Calu3 (cell line): ENCODE data around the gene LCMT2. TPM values are rescaled to one million over a fixed set of nuclear protein-coding genes. Genes with fewer than 3 reads are reported as not detected.

Source experiments
- BruUV-seq: library from RNA; stranded (reverse); fragments of 400-500 nt; replicated peaks from 2 replicates; lab custom pipeline; 2021; lab: Mats Ljungman, UMichigan
- CTCF ChIA-PET: fragments of 300-600 bp; sonication (Branson Sonifier 250); formaldehyde crosslinking; loops from one replicate; lab custom pipeline; 2022; ENCODE audit warnings: antibody characterized with exemption; lab: Charles Lee
- DNase-seq: peaks from one replicate; pipeline ENCODE4 v3.0.0; 2022
- H3K27ac Mint-ChIP-seq: one replicate; pipeline ENCODE4 v1.8.0; 2022; ENCODE audit warnings: mixed read lengths; ENCODE audit not compliant: unreplicated experiment
- H3K27me3 Mint-ChIP-seq: one replicate; pipeline ENCODE4 v1.8.0; 2022; ENCODE audit warnings: mixed read lengths; ENCODE audit not compliant: unreplicated experiment
- H3K36me3 Mint-ChIP-seq: one replicate; pipeline ENCODE4 v1.8.0; 2022; ENCODE audit warnings: mild to moderate bottlenecking, moderate library complexity, mixed read lengths; ENCODE audit not compliant: insufficient read depth, unreplicated experiment
- H3K4me1 Mint-ChIP-seq: one replicate; pipeline ENCODE4 v1.8.0; 2022; ENCODE audit warnings: mild to moderate bottlenecking, low read depth, mixed read lengths; ENCODE audit not compliant: unreplicated experiment
- H3K4me3 Mint-ChIP-seq: one replicate; pipeline ENCODE4 v1.8.0; 2022; ENCODE audit warnings: mild to moderate bottlenecking, low read depth, moderate library complexity, mixed read lengths; ENCODE audit not compliant: unreplicated experiment
- H3K9me3 Mint-ChIP-seq: one replicate; pipeline ENCODE4 v1.8.0; 2022; ENCODE audit warnings: low read depth, mixed read lengths; ENCODE audit not compliant: unreplicated experiment
- intact Hi-C: fragments of 100-400 bp; cut with micrococcal nuclease; formaldehyde crosslinking; loops from one replicate; pipeline ENCODE4 v1.10.0; 2022; ENCODE audit not compliant: unreplicated experiment
- total RNA-seq: library from RNA; stranded (reverse); gene quantifications from 2 replicates; pipeline ENCODE4 v1.2.3, GENCODE V29; 2022
- TF ChIP-seq, protein P1 (sequence below): fragments of 200-600 bp; IDR thresholded peaks from one replicate; pipeline ENCODE4 v1.8.0; 2022; ENCODE audit warnings: antibody characterized with exemption; ENCODE audit not compliant: unreplicated experiment

The LCMT2 gene
- total RNA-seq, 1 experiment from 2014 or later: 5.1 TPM

- CTCF ChIA-PET: no interaction called here
- no peak overlapping the region for H3K27ac Mint-ChIP-seq
- H3K4me1 Mint-ChIP-seq: no peaks in the 10 kb centered on the region
Measured at GRCh38 chr15:43329217-43329959, 985 bp downstream of the LCMT2 start.

DNA sequence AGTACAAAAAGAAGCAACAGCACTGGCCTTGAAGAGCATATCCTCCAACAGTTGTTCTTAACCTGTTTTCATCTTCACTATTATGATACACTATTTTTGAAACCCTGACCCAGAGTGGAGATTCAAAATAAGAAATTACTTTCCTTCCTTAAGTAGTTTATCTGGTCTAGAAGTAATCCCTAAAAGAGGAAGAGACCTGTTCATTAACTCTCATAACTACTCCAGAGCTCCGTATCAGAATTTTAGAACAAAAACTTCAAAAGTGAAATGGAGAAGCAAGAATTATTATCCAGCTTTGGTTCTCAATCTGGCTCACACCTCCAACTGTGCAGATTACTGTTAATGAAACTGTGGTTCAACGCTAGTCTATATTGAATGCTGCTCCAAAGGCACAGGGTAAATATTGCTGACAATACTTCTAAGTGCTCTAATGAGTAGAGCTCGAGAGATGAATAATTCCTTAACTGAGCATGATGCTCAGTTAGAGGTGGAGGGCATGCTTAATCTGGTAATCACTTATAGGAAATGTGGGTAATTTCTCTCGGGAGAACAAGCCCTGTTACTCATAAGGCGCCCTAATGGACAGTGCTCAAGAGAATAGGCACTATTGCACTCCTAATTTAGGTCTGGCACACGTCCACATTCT, 5.2 kb downstream of the LCMT2 start:
- CTCF ChIA-PET: no interaction called here
- H3K4me3 Mint-ChIP-seq: no peak overlapping the region
- intact Hi-C loops: no loop called here
- TF ChIP-seq, protein P1, sequence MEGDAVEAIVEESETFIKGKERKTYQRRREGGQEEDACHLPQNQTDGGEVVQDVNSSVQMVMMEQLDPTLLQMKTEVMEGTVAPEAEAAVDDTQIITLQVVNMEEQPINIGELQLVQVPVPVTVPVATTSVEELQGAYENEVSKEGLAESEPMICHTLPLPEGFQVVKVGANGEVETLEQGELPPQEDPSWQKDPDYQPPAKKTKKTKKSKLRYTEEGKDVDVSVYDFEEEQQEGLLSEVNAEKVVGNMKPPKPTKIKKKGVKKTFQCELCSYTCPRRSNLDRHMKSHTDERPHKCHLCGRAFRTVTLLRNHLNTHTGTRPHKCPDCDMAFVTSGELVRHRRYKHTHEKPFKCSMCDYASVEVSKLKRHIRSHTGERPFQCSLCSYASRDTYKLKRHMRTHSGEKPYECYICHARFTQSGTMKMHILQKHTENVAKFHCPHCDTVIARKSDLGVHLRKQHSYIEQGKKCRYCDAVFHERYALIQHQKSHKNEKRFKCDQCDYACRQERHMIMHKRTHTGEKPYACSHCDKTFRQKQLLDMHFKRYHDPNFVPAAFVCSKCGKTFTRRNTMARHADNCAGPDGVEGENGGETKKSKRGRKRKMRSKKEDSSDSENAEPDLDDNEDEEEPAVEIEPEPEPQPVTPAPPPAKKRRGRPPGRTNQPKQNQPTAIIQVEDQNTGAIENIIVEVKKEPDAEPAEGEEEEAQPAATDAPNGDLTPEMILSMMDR: no peak
- peaks cover 19% of the 10 kb centered on the region for H3K27me3 Mint-ChIP-seq
- H3K4me1 Mint-ChIP-seq: no peaks in the 10 kb centered on the region
- no TSS peak for BruUV-seq
- peaks cover 10% of the 10 kb centered on the region for H3K36me3 Mint-ChIP-seq
- DNase-seq: no peak
- no peak overlapping the region for H3K27ac Mint-ChIP-seq
- H3K9me3 Mint-ChIP-seq: no peaks in the 10 kb centered on the region

More at GRCh38 chr15:43329217-43329959, 985 bp downstream of the LCMT2 start:
- H3K9me3 Mint-ChIP-seq: no peaks in the 10 kb centered on the region
- H3K36me3 Mint-ChIP-seq: peaks cover 19% of the 10 kb centered on the region
- TF ChIP-seq, protein P1: no peak
- H3K4me3 Mint-ChIP-seq: peak overlapping the region; percentile 75
- DNase-seq: no peak
- TSS peak; percentile 48 for BruUV-seq
- intact Hi-C loops: no loop called here
- no peaks in the 10 kb centered on the region for H3K27me3 Mint-ChIP-seq

- CTCF ChIA-PET: interaction anchor here (0.7 kb wide), 1 partner anchor 13 kb away, joined by 3 read pairs; no protein-coding TSS in a partner anchor
- Mint-ChIP-seq H3K4me1 (peaks cover 4% of the 10 kb centered on the region), H3K4me3 (no peak overlapping the region), H3K27me3 (peaks cover 19% of the 10 kb centered on the region), H3K9me3 (no peaks in the 10 kb centered on the region), H3K27ac (no peak overlapping the region), H3K36me3 (no peaks in the 10 kb centered on the region)
- no peak for DNase-seq
- TF ChIP-seq, protein P1: no peak
- no TSS peak for BruUV-seq
- intact Hi-C loops: no loop called here
Measured at GRCh38 chr15:43318990-43319771, 11.2 kb downstream of the LCMT2 start.

- DNase-seq: no peak
- CTCF ChIA-PET: no interaction called here
- Mint-ChIP-seq H3K36me3 (no peaks in the 10 kb centered on the region), H3K4me3 (no peak overlapping the region), H3K27ac (no peak overlapping the region), H3K4me1 (peaks cover 7% of the 10 kb centered on the region), H3K27me3 (peaks cover 26% of the 10 kb centered on the region), H3K9me3 (no peaks in the 10 kb centered on the region)
- intact Hi-C loops: no loop called here
- TF ChIP-seq, protein P1: no peak
- BruUV-seq: no TSS peak
Measured at GRCh38 chr15:43317566-43318184, 12.7 kb downstream of the LCMT2 start.
